ENCODE results near the gene HERPUD2.
A peak's percentile ranks its signal among the peaks of the same experiment; 100 is the strongest.

The HERPUD2 gene

GRCh38 chr7:35716038-35716803, 21.3 kb upstream of the HERPUD2 start:
- peak overlapping the region; percentile 24 for H3K4me3 ChIP-seq (ENCODE audit: low read length)
- no peak for TF ChIP-seq CTCF (conservative IDR thresholded peaks at IDR 0.05; ENCODE audit: low read length)
- peak; percentile 33 for DNase-seq (ENCODE audit: low read depth)

DNA sequence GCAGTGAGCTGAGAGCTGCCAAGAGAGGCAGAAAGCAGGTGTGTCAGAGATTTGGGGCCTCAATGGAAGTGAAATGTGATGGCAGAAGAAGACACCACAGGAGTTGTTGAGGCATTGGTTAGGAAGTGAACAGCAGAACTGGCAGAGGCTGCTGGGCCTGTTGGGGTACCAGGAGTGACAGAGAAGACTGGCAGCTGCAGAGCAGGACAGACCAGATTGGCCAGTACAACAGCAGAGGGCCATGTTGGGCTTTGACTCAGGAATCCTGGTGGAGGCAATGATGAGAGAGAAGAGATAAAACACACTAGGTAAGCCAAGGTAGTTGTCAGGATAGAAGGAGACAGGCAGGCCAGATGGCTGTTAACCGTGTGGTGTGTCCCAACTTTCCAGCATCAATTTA, 19.9 kb upstream of the HERPUD2 start:
- DNase-seq (ENCODE audit: low read depth) = no peak

DNA sequence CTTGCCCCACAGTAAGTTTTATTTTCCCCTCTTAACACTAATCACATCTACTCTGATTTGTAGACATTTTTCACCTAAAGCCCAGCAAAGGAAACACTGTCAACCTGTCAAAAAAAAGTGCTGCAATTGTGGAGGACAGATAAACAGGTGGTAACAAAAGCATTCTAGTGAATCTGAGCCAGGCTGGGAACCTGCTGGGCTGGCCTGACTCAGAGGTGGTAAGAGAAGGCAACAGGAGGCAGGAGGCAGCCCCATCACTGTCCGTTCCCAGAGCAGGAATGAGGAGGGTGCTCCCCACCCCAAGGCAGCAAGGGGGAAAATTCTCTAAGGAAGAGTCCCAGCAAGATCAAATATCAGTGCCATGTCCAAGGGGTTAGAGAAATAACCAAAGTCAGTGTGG, 19.5 kb upstream of the HERPUD2 start:
- DNase-seq (ENCODE audit: low read depth) = no peak
- H3K4me3 ChIP-seq (ENCODE audit: low read length) = no peak overlapping the region
- no peak for TF ChIP-seq CTCF (conservative IDR thresholded peaks at IDR 0.05; ENCODE audit: low read length)

More for the DNA sequence above, 19.9 kb upstream of the HERPUD2 start:
- TF ChIP-seq CTCF (conservative IDR thresholded peaks at IDR 0.05; ENCODE audit: low read length) = no peak
- no peak overlapping the region for H3K4me3 ChIP-seq (ENCODE audit: low read length)

DNA sequence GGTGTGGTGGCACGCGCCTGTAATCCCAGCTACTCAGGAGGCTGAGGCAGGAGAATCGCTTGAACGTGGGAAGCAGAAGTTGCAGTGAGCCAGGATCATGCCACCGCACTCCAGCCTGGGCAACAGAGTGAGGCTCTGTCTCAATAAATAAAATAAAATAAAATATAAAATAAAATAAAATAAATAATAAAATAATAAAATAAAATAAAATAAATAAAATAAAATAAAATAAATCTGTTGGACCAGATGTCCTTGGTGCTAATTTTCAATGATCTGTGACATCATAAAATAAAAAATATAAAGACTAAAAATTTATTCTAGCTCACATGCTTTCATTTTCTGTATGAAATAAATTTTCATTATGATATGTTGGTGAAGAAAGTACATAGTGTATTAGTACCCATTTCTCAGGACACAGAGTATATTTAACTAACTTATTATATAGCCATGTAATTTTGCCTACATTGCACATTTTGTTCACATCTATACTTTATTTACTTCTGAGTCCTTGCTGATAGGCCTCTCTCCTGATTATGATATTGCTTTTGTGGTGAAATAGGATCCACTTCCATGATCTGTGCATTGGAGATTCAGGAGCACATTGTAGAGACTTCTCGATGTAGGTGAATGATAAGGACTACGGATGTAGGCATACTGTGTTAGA, 17.8 kb upstream of the HERPUD2 start:
- TF ChIP-seq CTCF (conservative IDR thresholded peaks at IDR 0.05; ENCODE audit: low read length) = no peak
- H3K4me3 ChIP-seq (ENCODE audit: low read length) = no peak overlapping the region
- no peak for DNase-seq (ENCODE audit: low read depth)

DNA sequence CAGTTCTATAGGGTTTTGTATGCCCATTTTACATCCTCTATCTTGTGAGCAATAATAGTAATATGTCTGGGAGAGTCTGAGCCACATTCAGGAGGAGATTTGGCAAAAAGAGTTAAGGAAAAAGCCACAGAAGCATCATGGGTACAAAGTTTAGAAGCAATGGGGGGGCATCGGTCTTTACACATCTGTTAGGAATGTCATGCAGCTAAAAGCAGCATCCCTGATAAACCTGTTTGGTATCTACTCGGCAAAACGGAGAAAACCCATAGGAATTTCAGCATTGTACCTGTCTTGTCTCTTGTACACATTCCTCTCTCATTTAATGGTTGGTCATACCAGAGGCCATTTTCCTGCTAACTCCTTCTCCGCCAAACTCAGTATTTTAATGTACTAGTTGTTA, 12.5 kb upstream of the HERPUD2 start:
- DNase-seq (ENCODE audit: low read depth) = peak; percentile 37
- no peak for TF ChIP-seq CTCF (conservative IDR thresholded peaks at IDR 0.05; ENCODE audit: low read length)

GRCh38 chr7:35705932-35706461, 11.1 kb upstream of the HERPUD2 start:
- no peak for TF ChIP-seq CTCF (conservative IDR thresholded peaks at IDR 0.05; ENCODE audit: low read length)
- peak; percentile 33 for DNase-seq (ENCODE audit: low read depth)
- H3K4me3 ChIP-seq (ENCODE audit: low read length) = no peak overlapping the region

More for the DNA sequence above, 12.5 kb upstream of the HERPUD2 start:
- no peak overlapping the region for H3K4me3 ChIP-seq (ENCODE audit: low read length)

- TF ChIP-seq CTCF (conservative IDR thresholded peaks at IDR 0.05; ENCODE audit: low read length) = no peak
Observed at GRCh38 chr7:35704261-35704660, 9.3 kb upstream of the HERPUD2 start.

More at GRCh38 chr7:35704261-35704660, 9.3 kb upstream of the HERPUD2 start:
- H3K4me3 ChIP-seq (ENCODE audit: low read length) = no peak overlapping the region
- DNase-seq (ENCODE audit: low read depth) = no peak
